Astrocyte (in vitro differentiated cells and primary cell): ENCODE results near the gene GSAP. TPM values are rescaled to one million over a fixed set of nuclear protein-coding genes. Genes with fewer than 3 reads are reported as not detected.
A peak's percentile ranks its signal among the peaks of the same experiment; 100 is the strongest.

Source experiments
- DNase-seq: peaks from one replicate; pipeline ENCODE4 v3.0.0-alpha.2; 2010; ENCODE audit warnings: low read depth
- FAIRE-seq: peaks from 2 replicates; lab custom pipeline; 2011; peaks lifted over from hg19 to GRCh38; lab: Jason Lieb, UNC
- H2AFZ ChIP-seq: 2 replicates; pipeline ENCODE4 v1.6.0; 2012; ENCODE audit warnings: low read depth, low read length, inconsistent platforms
- H3K27ac ChIP-seq: 2 replicates; pipeline ENCODE4 v1.5.1; 2011; ENCODE audit warnings: low read depth, low read length, inconsistent platforms
- H3K27me3 ChIP-seq: 2 replicates; pipeline ENCODE4 v1.6.0; 2011; ENCODE audit warnings: low read length, inconsistent platforms; ENCODE audit not compliant: insufficient read depth
- H3K36me3 ChIP-seq: 2 replicates; pipeline ENCODE4 v1.5.1; 2011; ENCODE audit warnings: low read length, inconsistent platforms; ENCODE audit not compliant: insufficient read depth
- H3K4me1 ChIP-seq: 2 replicates; pipeline ENCODE4 v1.5.1; 2011; ENCODE audit warnings: low read length, inconsistent platforms; ENCODE audit not compliant: insufficient read depth
- H3K4me2 ChIP-seq: 2 replicates; pipeline ENCODE4 v1.6.0; 2012; ENCODE audit warnings: low read length, inconsistent platforms
- H3K4me3 ChIP-seq: 2 replicates; pipeline ENCODE4 v1.5.1; 2011; ENCODE audit warnings: low read depth, mild to moderate bottlenecking, low read length, inconsistent platforms; ENCODE audit not compliant: insufficient read depth
- H3K79me2 ChIP-seq: 2 replicates; pipeline ENCODE4 v1.6.0; 2012; ENCODE audit warnings: mild to moderate bottlenecking, low read length, inconsistent platforms; ENCODE audit not compliant: insufficient read depth
- H3K9ac ChIP-seq: 2 replicates; pipeline ENCODE4 v1.6.0; 2012; ENCODE audit warnings: mild to moderate bottlenecking, low read length, inconsistent platforms
- H3K9me3 ChIP-seq: 2 replicates; pipeline ENCODE4 v1.5.1; 2012; ENCODE audit warnings: low read depth, mild to moderate bottlenecking, low read length, inconsistent platforms; ENCODE audit not compliant: insufficient read depth
- H4K20me1 ChIP-seq: 2 replicates; pipeline ENCODE4 v1.6.0; 2012; ENCODE audit warnings: low read length, inconsistent platforms; ENCODE audit not compliant: insufficient read depth
- H3K27ac Mint-ChIP-seq: one replicate; pipeline ENCODE4 v1.8.0; 2021; ENCODE audit warnings: mild to moderate bottlenecking, mixed read lengths; ENCODE audit not compliant: unreplicated experiment
- H3K27me3 Mint-ChIP-seq: one replicate; pipeline ENCODE4 v1.8.0; 2021; ENCODE audit warnings: low read depth, mixed read lengths; ENCODE audit not compliant: unreplicated experiment
- H3K36me3 Mint-ChIP-seq: one replicate; pipeline ENCODE4 v1.8.0; 2021; ENCODE audit warnings: low read depth, mixed read lengths; ENCODE audit not compliant: unreplicated experiment
- H3K4me1 Mint-ChIP-seq: one replicate; pipeline ENCODE4 v1.8.0; 2021; ENCODE audit warnings: low read depth, mixed read lengths; ENCODE audit not compliant: unreplicated experiment
- H3K4me3 Mint-ChIP-seq: one replicate; pipeline ENCODE4 v1.8.0; 2021; ENCODE audit warnings: mild to moderate bottlenecking, moderate library complexity, mixed read lengths; ENCODE audit not compliant: unreplicated experiment
- H3K9me3 Mint-ChIP-seq: one replicate; pipeline ENCODE4 v1.8.0; 2021; ENCODE audit warnings: mild to moderate bottlenecking, mixed read lengths; ENCODE audit not compliant: unreplicated experiment
- EZH2 ChIP-seq: IDR thresholded peaks from 2 replicates; pipeline ENCODE4 v1.6.1; 2012; ENCODE audit warnings: mild to moderate bottlenecking, low read length, inconsistent platforms; ENCODE audit not compliant: insufficient read depth
- total RNA-seq: library from RNA; stranded (reverse); gene quantifications from 2 replicates; pipeline ENCODE4 v1.2.1, GENCODE V29; 2021
- TF ChIP-seq, protein P1 (sequence below): IDR thresholded peaks from 2 replicates; pipeline ENCODE4 v1.5.1; 2011; ENCODE audit warnings: low read depth, mild to moderate bottlenecking, inconsistent platforms, low read length, moderate library complexity; ENCODE audit not compliant: insufficient read depth

Gene GSAP
- total RNA-seq, 1 donor from 2014 or later, result 4.1 TPM

DNA sequence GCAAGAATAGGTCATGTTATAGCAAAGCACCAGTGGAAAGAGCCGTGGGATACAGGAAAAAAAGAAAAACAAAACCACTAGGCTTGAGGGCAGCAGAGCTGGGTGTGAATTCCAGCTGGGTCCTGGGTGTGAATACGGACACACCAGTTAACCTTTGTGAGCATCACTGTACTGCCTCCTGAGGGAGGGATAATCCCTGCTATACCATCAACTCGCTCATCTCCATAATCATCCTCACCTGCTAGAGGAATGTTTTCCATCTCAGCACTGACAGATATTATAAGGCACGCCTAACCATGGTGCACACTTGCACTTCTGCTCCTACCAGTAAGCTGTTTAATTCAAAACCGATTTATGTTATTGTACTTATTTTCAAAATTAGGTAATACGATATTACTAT, 62.2 kb downstream of the GSAP start:
- Histone ChIP-seq H3K36me3 (no peaks in the 10 kb centered on the region), H2AFZ (no peak overlapping the region), H3K27me3 (no peaks in the 10 kb centered on the region), H4K20me1 (no peaks in the 10 kb centered on the region), H3K9me3 (no peaks in the 10 kb centered on the region), H3K9ac (no peak overlapping the region), H3K79me2 (no peaks in the 10 kb centered on the region), H3K4me3 (no peak overlapping the region), H3K4me1 (peaks cover 6% of the 10 kb centered on the region), H3K4me2 (no peak overlapping the region), H3K27ac (no peak overlapping the region)
- Mint-ChIP-seq H3K27me3 (no peaks in the 10 kb centered on the region), H3K36me3 (no peaks in the 10 kb centered on the region), H3K27ac (no peak overlapping the region), H3K9me3 (no peaks in the 10 kb centered on the region), H3K4me1 (peaks cover 20% of the 10 kb centered on the region), H3K4me3 (no peak overlapping the region)
- TF ChIP-seq, protein P1, sequence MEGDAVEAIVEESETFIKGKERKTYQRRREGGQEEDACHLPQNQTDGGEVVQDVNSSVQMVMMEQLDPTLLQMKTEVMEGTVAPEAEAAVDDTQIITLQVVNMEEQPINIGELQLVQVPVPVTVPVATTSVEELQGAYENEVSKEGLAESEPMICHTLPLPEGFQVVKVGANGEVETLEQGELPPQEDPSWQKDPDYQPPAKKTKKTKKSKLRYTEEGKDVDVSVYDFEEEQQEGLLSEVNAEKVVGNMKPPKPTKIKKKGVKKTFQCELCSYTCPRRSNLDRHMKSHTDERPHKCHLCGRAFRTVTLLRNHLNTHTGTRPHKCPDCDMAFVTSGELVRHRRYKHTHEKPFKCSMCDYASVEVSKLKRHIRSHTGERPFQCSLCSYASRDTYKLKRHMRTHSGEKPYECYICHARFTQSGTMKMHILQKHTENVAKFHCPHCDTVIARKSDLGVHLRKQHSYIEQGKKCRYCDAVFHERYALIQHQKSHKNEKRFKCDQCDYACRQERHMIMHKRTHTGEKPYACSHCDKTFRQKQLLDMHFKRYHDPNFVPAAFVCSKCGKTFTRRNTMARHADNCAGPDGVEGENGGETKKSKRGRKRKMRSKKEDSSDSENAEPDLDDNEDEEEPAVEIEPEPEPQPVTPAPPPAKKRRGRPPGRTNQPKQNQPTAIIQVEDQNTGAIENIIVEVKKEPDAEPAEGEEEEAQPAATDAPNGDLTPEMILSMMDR, result no peak
- no peak for TF ChIP-seq EZH2
- no peak for FAIRE-seq
- DNase-seq, result no peak

DNA sequence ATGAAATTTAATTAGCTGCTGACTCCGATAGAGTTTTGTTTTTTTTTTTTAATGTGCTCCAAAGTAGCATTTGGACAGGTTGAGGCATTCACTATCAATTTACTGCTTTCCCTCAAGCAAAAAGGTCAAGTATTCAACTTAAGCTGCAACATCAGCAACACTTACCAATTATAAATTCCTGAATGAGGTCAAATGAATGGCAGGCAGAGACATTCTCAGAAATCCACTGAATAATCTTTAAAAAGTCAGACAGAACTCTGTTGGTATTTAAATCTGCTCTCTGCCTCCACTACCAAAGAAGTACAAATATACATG, 62.8 kb downstream of the GSAP start:
- no peaks in the 10 kb centered on the region for H3K36me3 Mint-ChIP-seq
- DNase-seq (peak; percentile 18), FAIRE-seq (no peak)
- H3K4me3 Mint-ChIP-seq, result no peak overlapping the region
- no peaks in the 10 kb centered on the region for H3K79me2 ChIP-seq
- no peaks in the 10 kb centered on the region for H3K36me3 ChIP-seq
- no peaks in the 10 kb centered on the region for H3K27me3 ChIP-seq
- H3K27ac Mint-ChIP-seq, result no peak overlapping the region
- H4K20me1 ChIP-seq, result no peaks in the 10 kb centered on the region
- no peak for TF ChIP-seq EZH2
- TF ChIP-seq, protein P1, result no peak
- H3K4me1 ChIP-seq, result peaks cover 11% of the 10 kb centered on the region
- H3K27ac ChIP-seq, result no peak overlapping the region
- H3K9ac ChIP-seq, result no peak overlapping the region
- H3K4me2 ChIP-seq, result no peak overlapping the region
- peaks cover 25% of the 10 kb centered on the region for H3K4me1 Mint-ChIP-seq
- H3K4me3 ChIP-seq, result no peak overlapping the region
- H2AFZ ChIP-seq, result no peak overlapping the region
- no peaks in the 10 kb centered on the region for H3K9me3 ChIP-seq
- H3K9me3 Mint-ChIP-seq, result no peaks in the 10 kb centered on the region
- no peaks in the 10 kb centered on the region for H3K27me3 Mint-ChIP-seq

DNA sequence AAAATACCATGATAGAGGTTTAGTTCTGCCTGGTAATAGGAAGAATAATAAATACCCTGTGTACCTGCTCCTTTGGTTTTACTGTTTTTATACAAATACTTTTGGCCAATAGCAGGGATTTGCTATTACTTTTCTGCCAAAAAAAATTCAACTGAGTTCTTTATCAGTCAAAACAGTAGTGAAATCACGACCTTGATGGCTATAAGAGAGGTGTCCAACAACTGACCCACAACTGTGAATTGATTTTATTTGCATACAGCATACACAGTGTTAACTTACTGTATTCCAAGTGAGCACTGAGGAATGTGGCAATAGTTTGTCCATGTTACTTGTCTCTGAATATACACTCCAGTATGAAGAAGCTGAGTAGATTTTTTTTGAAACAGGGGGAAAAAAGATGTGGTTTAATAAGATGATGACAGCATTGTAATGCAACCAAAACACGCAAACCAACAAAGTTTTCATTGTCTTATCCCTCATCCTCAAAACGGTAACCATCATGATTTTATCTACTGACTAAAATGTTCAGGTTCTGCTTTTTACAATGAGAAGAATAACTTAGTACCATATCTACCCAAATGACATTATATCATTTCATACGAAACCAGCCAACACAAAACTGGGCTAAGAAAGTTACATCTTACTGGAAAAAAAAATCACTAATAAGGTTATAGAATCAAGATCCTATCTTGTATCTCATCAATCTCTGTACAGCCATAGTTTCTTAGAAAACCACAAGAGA, 63.3 kb downstream of the GSAP start:
- DNase-seq (no peak), FAIRE-seq (no peak)
- H3K27me3 ChIP-seq, result no peaks in the 10 kb centered on the region
- H3K27ac ChIP-seq, result no peak overlapping the region
- H3K4me1 Mint-ChIP-seq, result peaks cover 28% of the 10 kb centered on the region
- H4K20me1 ChIP-seq, result no peaks in the 10 kb centered on the region
- no peaks in the 10 kb centered on the region for H3K36me3 ChIP-seq
- no peaks in the 10 kb centered on the region for H3K36me3 Mint-ChIP-seq
- H3K79me2 ChIP-seq, result no peaks in the 10 kb centered on the region
- H3K9ac ChIP-seq, result no peak overlapping the region
- H3K4me3 Mint-ChIP-seq, result no peak overlapping the region
- no peaks in the 10 kb centered on the region for H3K27me3 Mint-ChIP-seq
- H3K4me2 ChIP-seq, result no peak overlapping the region
- H3K9me3 Mint-ChIP-seq, result no peaks in the 10 kb centered on the region
- H2AFZ ChIP-seq, result no peak overlapping the region
- H3K9me3 ChIP-seq, result no peaks in the 10 kb centered on the region
- H3K4me3 ChIP-seq, result no peak overlapping the region
- no peak for TF ChIP-seq EZH2
- TF ChIP-seq, protein P1, result no peak
- H3K27ac Mint-ChIP-seq, result no peak overlapping the region
- H3K4me1 ChIP-seq, result peaks cover 16% of the 10 kb centered on the region
